GM18873 (cell line): ENCODE results near the gene GFI1B.

Source experiments
- ATAC-seq: cut with Tn5 transposase; IDR thresholded peaks from one replicate; pipeline ENCODE4 v1.9.1; 2021; ENCODE audit warnings: mild to moderate bottlenecking, moderate library complexity, moderate number of reproducible peaks; ENCODE audit not compliant: unreplicated experiment, low FRiP score

Gene GFI1B

GRCh38 chr9:132978451-132979131 lies at the start of gene GFI1B:
GFI1B (plus strand) TSS chr9:132978694; CDS start chr9:132986679, 7,985 bp downstream.
- ATAC-seq: no peak

GRCh38 chr9:132931178-132931735 lies 47.2 kb upstream of the GFI1B start:
- ATAC-seq: no peak

DNA sequence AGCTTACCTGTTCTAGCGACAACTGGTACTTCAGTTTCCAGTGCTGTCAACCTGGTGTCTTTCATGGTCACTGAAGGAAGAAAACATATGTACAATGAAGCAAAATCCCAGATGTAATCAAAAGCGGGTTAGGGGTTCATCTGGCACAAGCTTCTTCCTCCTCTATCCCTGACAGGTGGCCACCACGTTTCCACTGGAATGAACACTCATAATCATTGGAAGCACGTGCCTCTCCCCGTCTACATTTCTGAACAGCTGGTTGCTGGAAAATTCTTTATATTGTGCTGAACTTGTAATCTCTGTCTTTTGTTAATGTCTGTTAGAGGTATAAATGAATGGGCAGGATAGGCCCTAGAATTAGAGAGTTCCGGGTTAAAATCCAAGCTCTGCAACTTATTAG lies 43.5 kb upstream of the GFI1B start:
- no peak for ATAC-seq

- no peak for ATAC-seq
These were observed 41.0 kb upstream of the GFI1B start for GRCh38 chr9:132937463-132937901.

DNA sequence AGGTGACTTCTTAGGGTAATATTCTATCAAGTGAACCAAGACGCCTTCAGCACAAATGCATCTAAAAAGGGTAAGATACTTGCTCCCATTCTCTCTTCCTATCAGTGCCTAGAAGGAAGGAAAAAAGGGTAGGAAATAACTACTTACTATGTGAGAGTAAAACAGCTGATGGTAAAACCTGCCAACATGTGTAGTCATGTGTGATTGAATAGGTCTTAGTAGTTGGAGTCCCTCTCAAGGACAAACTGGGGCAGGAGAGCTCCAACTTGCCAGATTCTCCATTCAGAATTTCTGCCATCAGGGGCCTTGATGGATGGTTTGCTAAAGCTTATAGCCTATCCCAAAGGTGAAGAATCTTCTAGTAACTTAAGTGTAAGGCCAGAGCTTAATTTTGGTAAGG lies 39.3 kb upstream of the GFI1B start:
- no peak for ATAC-seq

DNA sequence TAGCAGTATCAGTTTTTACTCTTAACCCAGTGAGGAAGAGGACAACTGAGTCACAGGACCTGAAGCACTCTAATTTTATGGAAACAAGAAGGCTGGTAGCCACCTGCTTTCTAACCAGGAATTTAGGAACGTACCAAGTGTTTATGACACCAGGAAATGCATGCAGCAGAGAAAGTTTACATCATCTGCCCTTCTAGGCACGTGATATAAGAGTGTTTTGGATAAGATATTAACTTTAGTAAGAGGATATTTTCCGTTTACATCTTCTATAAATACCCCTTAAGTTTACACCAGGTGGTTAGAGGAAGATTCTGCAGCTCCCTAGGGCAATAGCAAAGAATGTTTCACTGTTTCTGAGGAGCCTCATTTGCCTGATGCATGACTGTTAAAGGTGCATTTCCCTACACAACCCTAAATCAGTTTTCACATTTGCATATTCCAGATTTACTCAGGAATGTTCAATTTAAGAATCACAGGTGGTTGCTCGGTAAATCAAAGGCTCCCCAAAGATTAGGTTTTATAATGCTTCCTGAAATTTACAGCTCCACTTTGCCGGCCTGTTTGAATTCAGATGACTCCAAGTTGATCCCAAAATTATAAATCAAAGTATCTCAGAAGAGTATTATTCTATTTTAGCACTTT lies 35.8 kb upstream of the GFI1B start:
- no peak for ATAC-seq

DNA sequence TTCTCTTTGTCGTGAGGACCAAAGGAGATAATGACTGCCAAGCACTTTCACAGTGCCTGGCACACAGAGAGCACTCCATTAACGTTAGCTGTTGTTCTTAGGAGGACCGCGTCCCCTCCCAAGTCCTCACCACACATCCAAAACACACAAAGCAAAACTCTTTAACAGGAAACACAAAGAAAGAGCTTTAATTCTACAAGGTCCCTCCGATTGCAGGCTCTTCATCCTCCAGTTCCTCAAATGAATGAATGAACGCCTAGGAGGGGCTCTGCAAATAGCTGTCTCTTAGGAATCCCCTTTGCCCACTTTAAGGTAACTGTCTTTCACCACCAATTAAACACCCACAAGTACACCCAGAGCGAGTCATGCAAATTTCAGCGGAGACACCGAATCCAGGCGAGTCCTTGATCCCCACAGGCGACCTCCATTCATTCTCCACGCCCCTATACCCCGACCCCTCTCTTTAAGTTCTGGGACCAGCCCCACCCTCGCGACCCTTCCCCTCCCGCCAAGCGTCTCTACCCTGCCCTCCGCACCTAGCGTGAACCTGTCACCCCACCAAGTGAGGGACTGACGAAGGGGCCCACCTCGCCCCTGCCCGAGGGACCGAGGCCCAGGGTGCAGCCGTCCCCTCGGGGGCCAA lies 34.7 kb upstream of the GFI1B start:
- ATAC-seq: no peak

GRCh38 chr9:132944294-132945185 lies 34.0 kb upstream of the GFI1B start, which contains the start of gene TSC1:
TSC1 (minus strand) TSS chr9:132944616; CDS start chr9:132928872, 15,744 bp downstream.
- no peak for ATAC-seq

DNA sequence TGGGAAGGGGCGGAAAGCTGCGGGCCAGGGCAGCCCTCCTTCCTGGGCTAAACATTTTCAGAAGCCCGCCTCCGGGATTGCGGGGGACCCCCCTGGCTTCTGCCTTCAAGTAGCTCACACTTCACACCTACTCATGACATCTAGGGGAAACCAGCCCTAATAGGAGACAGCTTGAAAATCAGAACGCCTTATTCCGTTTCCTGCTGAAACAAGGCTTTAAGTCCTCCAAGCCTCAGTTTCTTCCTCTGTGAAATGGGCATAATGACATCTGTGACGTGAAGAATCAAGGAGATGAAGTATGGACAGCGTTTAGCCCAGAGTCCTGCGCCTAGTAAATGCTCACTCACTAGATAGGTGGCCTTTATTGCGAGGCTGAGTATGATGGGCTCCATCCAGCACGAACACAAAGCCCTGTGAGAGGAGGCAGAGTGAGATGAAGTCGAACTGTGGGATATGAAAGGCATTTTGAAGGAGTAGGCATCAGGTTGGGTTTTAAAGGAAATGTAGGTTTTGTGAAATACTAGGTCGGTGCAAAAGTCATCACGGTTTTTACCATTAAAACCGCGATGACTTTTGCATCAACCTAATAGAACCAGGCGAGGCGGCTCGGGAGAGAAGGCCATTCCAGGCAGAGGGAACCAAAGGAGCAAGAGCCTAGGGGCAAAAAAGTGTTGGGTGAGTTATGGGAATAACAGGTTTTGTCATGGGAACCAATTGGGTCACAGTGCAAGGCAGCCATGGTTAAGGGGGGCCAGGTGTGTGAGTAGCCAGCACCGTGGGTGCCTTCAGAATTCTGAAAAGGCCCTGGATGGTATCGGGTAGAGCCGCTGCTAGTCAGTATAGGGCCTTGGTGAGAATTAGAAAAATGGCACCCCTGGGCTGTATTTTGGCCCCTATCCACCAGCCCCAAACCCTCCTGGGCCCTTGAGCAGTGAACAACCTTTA lies 33.0 kb upstream of the GFI1B start:
- ATAC-seq: no peak

DNA sequence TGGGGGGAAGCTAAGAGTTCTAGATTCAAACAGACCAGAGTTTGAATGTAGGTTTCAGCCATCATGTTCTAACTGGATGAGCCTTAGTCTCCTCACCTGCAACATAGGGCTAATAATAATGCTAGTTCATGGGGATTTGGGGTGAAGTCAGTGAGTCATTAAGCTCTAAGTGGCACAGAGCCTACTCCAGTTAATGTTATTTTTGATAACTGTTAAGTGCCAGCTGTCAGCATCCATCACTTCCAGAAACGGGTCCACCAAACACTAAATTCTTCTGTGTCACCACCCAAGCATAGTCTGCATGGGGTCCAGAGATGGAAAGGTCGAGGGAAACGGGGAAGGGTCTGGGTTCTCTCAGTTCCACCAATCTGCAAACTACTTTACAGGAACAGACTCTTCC lies 32.3 kb upstream of the GFI1B start:
- no peak for ATAC-seq

DNA sequence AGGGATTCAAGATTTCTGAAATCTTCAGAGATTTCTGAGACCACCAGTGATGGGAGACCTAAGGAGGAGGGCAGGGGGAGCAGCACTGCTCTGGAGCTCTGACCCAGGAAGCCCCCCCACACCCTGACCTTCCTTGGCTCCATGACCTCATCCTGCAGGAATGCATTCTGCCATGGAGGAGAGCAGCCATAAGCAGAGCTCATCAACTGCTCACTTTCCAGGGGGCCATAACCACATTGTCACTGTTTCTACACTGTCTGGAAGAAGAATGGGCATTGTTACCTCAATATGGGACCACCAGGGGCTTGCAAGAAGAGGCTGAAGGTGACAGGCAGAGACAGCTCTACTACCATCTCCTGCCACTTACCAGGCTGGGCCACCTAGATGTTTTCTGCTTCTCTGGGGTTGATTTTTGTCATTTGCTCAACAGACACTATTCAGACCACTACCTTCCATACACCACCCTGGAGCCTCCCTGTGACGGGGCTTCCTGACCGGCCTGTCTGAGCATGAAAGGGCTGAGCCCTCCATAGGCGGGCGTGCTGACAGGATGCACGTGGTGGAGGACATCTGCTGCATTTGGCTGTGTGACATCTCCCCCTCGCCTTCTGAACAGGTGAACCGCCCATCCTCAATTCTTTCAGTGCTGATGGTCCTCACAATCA lies 31.7 kb upstream of the GFI1B start:
- ATAC-seq: no peak

DNA sequence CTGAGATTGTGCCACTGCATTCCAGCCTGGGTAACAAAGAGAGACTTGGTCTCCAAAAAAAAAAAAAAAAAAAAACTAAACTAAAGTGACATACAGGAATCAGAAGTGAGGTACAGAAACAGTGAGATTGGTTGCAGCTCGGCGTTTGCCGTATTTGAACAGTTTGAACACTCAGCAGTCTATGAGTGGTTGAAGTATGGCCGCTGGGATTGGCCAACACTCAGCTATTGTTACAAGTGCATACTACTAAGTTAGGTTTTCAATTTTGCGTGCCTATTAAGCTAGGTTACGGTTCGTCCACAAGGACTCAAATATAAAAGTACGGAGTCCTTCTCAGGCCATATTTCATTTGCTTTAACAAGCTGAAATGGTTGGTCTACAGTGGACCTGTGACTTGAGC lies 30.7 kb upstream of the GFI1B start:
- ATAC-seq: no peak

GRCh38 chr9:132948482-132949050 lies 29.9 kb upstream of the GFI1B start:
- ATAC-seq: no peak

DNA sequence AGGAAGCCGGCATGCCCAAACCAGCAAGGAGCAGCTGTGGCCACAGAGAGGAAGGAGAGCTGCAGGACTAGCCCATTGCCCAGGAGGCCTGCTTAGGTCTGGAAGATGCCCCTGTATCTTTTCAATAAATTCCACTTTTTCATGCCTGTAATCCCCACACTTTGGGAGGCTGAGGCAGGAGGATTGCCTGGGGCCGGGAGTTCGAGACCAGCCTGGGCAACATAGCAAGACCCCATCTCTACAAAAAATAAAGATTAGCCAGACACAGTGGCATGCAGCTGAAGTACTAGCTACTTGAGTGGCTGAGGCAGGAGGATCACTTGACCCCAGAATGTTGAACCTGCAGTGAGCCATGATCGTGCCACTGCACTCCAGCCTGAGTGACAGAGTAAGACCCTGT lies 28.8 kb upstream of the GFI1B start:
- ATAC-seq: no peak

GRCh38 chr9:132955123-132955522 lies 23.4 kb upstream of the GFI1B start:
- no peak for ATAC-seq

DNA sequence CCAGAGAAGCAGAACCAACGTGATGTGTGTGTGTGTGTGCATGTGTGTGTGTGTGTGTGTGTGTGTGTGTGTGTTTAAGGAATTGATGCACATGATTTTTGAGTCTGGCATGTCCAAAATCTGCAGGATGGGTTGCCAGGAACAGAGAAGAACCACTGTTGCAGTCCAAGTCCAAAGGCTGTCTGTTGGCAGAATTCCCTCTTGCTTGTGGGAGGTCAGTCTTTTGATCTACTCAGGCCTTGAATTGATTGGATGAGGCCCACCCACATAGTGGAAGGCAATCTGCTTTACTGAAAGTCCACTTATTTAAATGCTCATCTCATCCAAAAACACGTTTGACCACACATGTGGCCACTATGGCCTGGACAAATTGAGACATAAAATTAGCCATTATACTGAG lies 22.7 kb upstream of the GFI1B start:
- no peak for ATAC-seq

GRCh38 chr9:132957805-132958204 lies 20.7 kb upstream of the GFI1B start:
- ATAC-seq: no peak

DNA sequence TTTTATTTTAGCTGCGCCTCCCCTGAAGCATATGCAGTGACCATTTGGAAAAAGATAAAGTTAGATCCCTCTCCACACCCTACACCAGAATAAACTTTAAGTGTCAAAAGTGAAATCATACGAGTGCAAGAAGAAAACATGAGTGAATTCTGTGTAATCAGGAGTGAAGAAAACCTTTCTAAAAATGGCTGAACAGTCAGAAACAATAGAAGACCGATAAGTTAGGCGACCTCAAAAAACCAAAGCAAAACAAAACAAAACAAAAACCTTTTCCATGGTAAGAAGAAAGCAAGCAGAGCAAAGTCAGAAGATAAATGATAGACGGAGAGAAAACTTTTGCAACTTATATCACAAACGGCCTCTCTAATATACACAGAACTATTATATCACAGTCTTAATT lies 17.5 kb upstream of the GFI1B start:
- no peak for ATAC-seq
